Measurements from ENCODE around the gene GNPTG. TPM values are rescaled to one million over a fixed set of nuclear protein-coding genes. Genes with fewer than 3 reads are reported as not detected.

Gene GNPTG
- total and polyA plus RNA-seq, 2 of the 8 experiments (the other 6 are each of a cell fraction or from before 2014, with no cell fraction given): 26.2 to 51.2 TPM

DNA sequence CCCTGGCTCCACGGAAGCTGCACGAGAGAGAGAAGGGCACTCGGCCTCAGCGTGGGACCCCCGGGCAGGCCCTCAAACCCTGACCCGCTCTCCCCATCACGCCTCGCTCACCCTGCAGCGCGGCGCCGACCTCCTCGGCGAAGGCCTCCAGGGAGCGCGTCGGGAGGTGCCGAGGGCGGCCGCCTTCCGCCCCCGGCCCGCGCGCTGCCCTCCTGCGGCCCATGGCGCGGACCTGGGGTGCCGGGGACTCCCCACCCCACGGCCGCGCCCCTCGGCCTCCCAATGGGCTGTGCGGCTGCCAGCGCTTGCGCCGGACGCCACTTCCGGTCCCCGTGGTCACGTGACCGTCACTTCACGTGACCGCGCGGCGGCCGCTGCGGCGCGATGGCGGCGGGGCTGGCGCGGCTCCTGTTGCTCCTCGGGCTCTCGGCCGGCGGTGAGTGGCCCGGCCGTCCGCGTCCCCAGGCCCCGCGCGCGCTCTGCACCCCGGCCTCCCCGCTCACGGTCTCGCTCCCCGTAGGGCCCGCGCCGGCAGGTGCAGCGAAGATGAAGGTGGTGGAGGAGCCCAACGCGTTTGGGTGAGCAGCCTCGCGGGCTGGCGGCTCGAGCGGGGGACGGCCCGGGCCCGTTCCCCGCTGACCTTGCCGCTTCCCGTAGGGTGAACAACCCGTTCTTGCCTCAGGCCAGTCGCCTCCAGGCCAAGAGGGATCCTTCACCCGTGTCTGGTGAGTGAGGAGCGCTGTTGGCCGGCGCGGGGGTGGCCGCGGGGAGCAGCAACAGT is at the start of gene GNPTG, which contains the start of gene TSR3 (continued):
- TF ChIP-seq NANOG (IDR thresholded peaks at IDR 0.05; ENCODE audit: insufficient read depth, low read depth, low read length, poor library complexity, severe bottlenecking) (peak; percentile 89), SP4 (IDR thresholded peaks at IDR 0.05; ENCODE audit: low read length) (peak; percentile 99), POLR2A (IDR thresholded peaks at IDR 0.05; ENCODE audit: control extremely low read depth in 1 of 2, low read depth in 2 of 2, low read length in 2 of 2) (peak in 1 of 2 experiments; percentile 87; a peak in 2 of 3 replicates), SIN3A (conservative IDR thresholded peaks at IDR 0.05 in 1 of 2, IDR thresholded peaks at IDR 0.05 in 1 of 2; ENCODE audit: low read depth in 1 of 2, low read length in 2 of 2) (peak; percentile 99 to 100), JUND (IDR thresholded peaks at IDR 0.05; ENCODE audit: low read length) (no peak; the same call in 1 of the 2 replicates), USF2 (IDR thresholded peaks at IDR 0.05; ENCODE audit: low read length) (peak; percentile 99), SP1 (IDR thresholded peaks at IDR 0.05; ENCODE audit: low read depth, low read length) (no peak), CHD1 (IDR thresholded peaks at IDR 0.05; ENCODE audit: low read depth, low read length) (no peak), YY1 (IDR thresholded peaks at IDR 0.05; ENCODE audit: low read depth, low read length) (peak; percentile 97), JUN (IDR thresholded peaks at IDR 0.05; ENCODE audit: low read depth, low read length) (no peak), SIX5 (IDR thresholded peaks at IDR 0.05; ENCODE audit: low read depth, low read length) (no peak), TAF7 (optimal IDR thresholded peaks at IDR 0.05; ENCODE audit: borderline replicate concordance, low read depth, low read length) (peak; percentile 82), BRCA1 (IDR thresholded peaks at IDR 0.05; ENCODE audit: low read depth, low read length) (no peak), EGR1 (IDR thresholded peaks at IDR 0.05; ENCODE audit: borderline replicate concordance, low read depth, low read length) (0 out of 2 replicates have a peak, but pooled peaks have one; percentile 5), KDM5A (IDR thresholded peaks at IDR 0.05; ENCODE audit: low read length) (peak; percentile 96), CREB1 (IDR thresholded peaks at IDR 0.05) (peak; percentile 80), KDM4A (IDR thresholded peaks at IDR 0.05; ENCODE audit: low read depth, low read length, severe bottlenecking) (no peak), TCF12 (IDR thresholded peaks at IDR 0.05; ENCODE audit: low read depth, low read length) (peak; percentile 90; the same call in 1 of the 2 replicates), BACH1 (IDR thresholded peaks at IDR 0.05; ENCODE audit: low read length) (no peak), SIRT6 (IDR thresholded peaks at IDR 0.05; ENCODE audit: low read length) (no peak), PHF8 (conservative IDR thresholded peaks at IDR 0.05; ENCODE audit: low read depth, low read length) (peak; percentile 91), ATF2 (IDR thresholded peaks at IDR 0.05; ENCODE audit: low read length) (no peak)
- TF ChIP-seq, protein P1, sequence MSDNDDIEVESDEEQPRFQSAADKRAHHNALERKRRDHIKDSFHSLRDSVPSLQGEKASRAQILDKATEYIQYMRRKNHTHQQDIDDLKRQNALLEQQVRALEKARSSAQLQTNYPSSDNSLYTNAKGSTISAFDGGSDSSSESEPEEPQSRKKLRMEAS (IDR thresholded peaks at IDR 0.05): peak; percentile 71; the same call in 1 of the 2 replicates
